Measurements from ENCODE around the gene GNAI3.

The GNAI3 gene

GRCh38 chr1:109522026-109522425, 26.4 kb upstream of the GNAI3 start:
- DNase-seq (ENCODE audit: insufficient read length, low spot score) (no peak), FAIRE-seq (no peak)
- no peak for TF ChIP-seq PAX5 (IDR thresholded peaks at IDR 0.05; ENCODE audit: insufficient read depth, low read length, severe bottlenecking)
- TF ChIP-seq POLR2AphosphoS5 (IDR thresholded peaks at IDR 0.05; ENCODE audit: low read depth, low read length), result no peak
- no peak for TF ChIP-seq TAF1 (IDR thresholded peaks at IDR 0.05; ENCODE audit: low read depth, low read length)

- TF ChIP-seq TAF1 (IDR thresholded peaks at IDR 0.05; ENCODE audit: low read depth, low read length) (no peak), POLR2AphosphoS5 (IDR thresholded peaks at IDR 0.05; ENCODE audit: low read depth, low read length) (no peak), PAX5 (IDR thresholded peaks at IDR 0.05; ENCODE audit: insufficient read depth, low read length, severe bottlenecking) (no peak), POLR2A (IDR thresholded peaks at IDR 0.05; ENCODE audit: low read depth, low read length) (no peak), POU2F2 (IDR thresholded peaks at IDR 0.05; ENCODE audit: low read depth, low read length) (no peak), SPI1 (IDR thresholded peaks at IDR 0.05; ENCODE audit: low read depth, low read length) (no peak)
- DNase-seq (ENCODE audit: insufficient read length, low spot score) (no peak), FAIRE-seq (no peak)
Observed at GRCh38 chr1:109523706-109524105, 24.7 kb upstream of the GNAI3 start.

- FAIRE-seq, result no peak
- TF ChIP-seq SPI1 (IDR thresholded peaks at IDR 0.05; ENCODE audit: low read depth, low read length) (peak; percentile 69), POLR2A (IDR thresholded peaks at IDR 0.05; ENCODE audit: low read depth, low read length) (0 out of 2 replicates have a peak, but pooled peaks have one; percentile 22), PAX5 (IDR thresholded peaks at IDR 0.05; ENCODE audit: insufficient read depth, low read length, severe bottlenecking) (no peak), POLR2AphosphoS5 (IDR thresholded peaks at IDR 0.05; ENCODE audit: low read depth, low read length) (no peak), POU2F2 (IDR thresholded peaks at IDR 0.05; ENCODE audit: low read depth, low read length) (no peak), TAF1 (IDR thresholded peaks at IDR 0.05; ENCODE audit: low read depth, low read length) (no peak)
Observed at GRCh38 chr1:109527098-109527811, 21.2 kb upstream of the GNAI3 start.

GRCh38 chr1:109527846-109528695, 20.3 kb upstream of the GNAI3 start:
- no peak for DNase-seq (ENCODE audit: insufficient read length, low spot score)
- no peak for FAIRE-seq
- TF ChIP-seq TAF1 (IDR thresholded peaks at IDR 0.05; ENCODE audit: low read depth, low read length) (no peak), PAX5 (IDR thresholded peaks at IDR 0.05; ENCODE audit: insufficient read depth, low read length, severe bottlenecking) (no peak), SPI1 (IDR thresholded peaks at IDR 0.05; ENCODE audit: low read depth, low read length) (no peak), POU2F2 (IDR thresholded peaks at IDR 0.05; ENCODE audit: low read depth, low read length) (no peak), POLR2A (IDR thresholded peaks at IDR 0.05; ENCODE audit: low read depth, low read length) (no peak), POLR2AphosphoS5 (IDR thresholded peaks at IDR 0.05; ENCODE audit: low read depth, low read length) (no peak)

More at GRCh38 chr1:109527098-109527811, 21.2 kb upstream of the GNAI3 start:
- no peak for DNase-seq (ENCODE audit: insufficient read length, low spot score)

- FAIRE-seq, result no peak
- no peak for DNase-seq (ENCODE audit: insufficient read length, low spot score)
- TF ChIP-seq POU2F2 (IDR thresholded peaks at IDR 0.05; ENCODE audit: low read depth, low read length) (no peak), POLR2A (IDR thresholded peaks at IDR 0.05; ENCODE audit: low read depth, low read length) (no peak), SPI1 (IDR thresholded peaks at IDR 0.05; ENCODE audit: low read depth, low read length) (no peak), TAF1 (IDR thresholded peaks at IDR 0.05; ENCODE audit: low read depth, low read length) (no peak), PAX5 (IDR thresholded peaks at IDR 0.05; ENCODE audit: insufficient read depth, low read length, severe bottlenecking) (no peak), POLR2AphosphoS5 (IDR thresholded peaks at IDR 0.05; ENCODE audit: low read depth, low read length) (no peak)
Observed at GRCh38 chr1:109528712-109529111, 19.7 kb upstream of the GNAI3 start.

- DNase-seq (ENCODE audit: insufficient read length, low spot score) (no peak), FAIRE-seq (no peak)
- TF ChIP-seq SPI1 (IDR thresholded peaks at IDR 0.05; ENCODE audit: low read depth, low read length) (no peak), POLR2A (IDR thresholded peaks at IDR 0.05; ENCODE audit: low read depth, low read length) (no peak), POLR2AphosphoS5 (IDR thresholded peaks at IDR 0.05; ENCODE audit: low read depth, low read length) (no peak), POU2F2 (IDR thresholded peaks at IDR 0.05; ENCODE audit: low read depth, low read length) (no peak), TAF1 (IDR thresholded peaks at IDR 0.05; ENCODE audit: low read depth, low read length) (no peak), PAX5 (IDR thresholded peaks at IDR 0.05; ENCODE audit: insufficient read depth, low read length, severe bottlenecking) (no peak)
Observed at GRCh38 chr1:109529881-109530456, 18.4 kb upstream of the GNAI3 start.

- no peak for DNase-seq (ENCODE audit: insufficient read length, low spot score)
- FAIRE-seq, result no peak
- no peak for TF ChIP-seq POU2F2 (IDR thresholded peaks at IDR 0.05; ENCODE audit: low read depth, low read length)
- TF ChIP-seq POLR2A (IDR thresholded peaks at IDR 0.05; ENCODE audit: low read depth, low read length), result no peak
- no peak for TF ChIP-seq TAF1 (IDR thresholded peaks at IDR 0.05; ENCODE audit: low read depth, low read length)
- no peak for TF ChIP-seq PAX5 (IDR thresholded peaks at IDR 0.05; ENCODE audit: insufficient read depth, low read length, severe bottlenecking)
- no peak for TF ChIP-seq SPI1 (IDR thresholded peaks at IDR 0.05; ENCODE audit: low read depth, low read length)
- no peak for TF ChIP-seq POLR2AphosphoS5 (IDR thresholded peaks at IDR 0.05; ENCODE audit: low read depth, low read length)
Observed at GRCh38 chr1:109530457-109531087, 17.8 kb upstream of the GNAI3 start.

GRCh38 chr1:109531380-109531779, 17.0 kb upstream of the GNAI3 start:
- DNase-seq (ENCODE audit: insufficient read length, low spot score) (no peak), FAIRE-seq (no peak)
- TF ChIP-seq SPI1 (IDR thresholded peaks at IDR 0.05; ENCODE audit: low read depth, low read length) (no peak), POLR2AphosphoS5 (IDR thresholded peaks at IDR 0.05; ENCODE audit: low read depth, low read length) (no peak), PAX5 (IDR thresholded peaks at IDR 0.05; ENCODE audit: insufficient read depth, low read length, severe bottlenecking) (no peak), POU2F2 (IDR thresholded peaks at IDR 0.05; ENCODE audit: low read depth, low read length) (no peak), TAF1 (IDR thresholded peaks at IDR 0.05; ENCODE audit: low read depth, low read length) (no peak), POLR2A (IDR thresholded peaks at IDR 0.05; ENCODE audit: low read depth, low read length) (no peak)
